Upper lobe of left lung (tissue), 6 donors: ENCODE results near the gene ZNF385B. TPM values are rescaled to one million over a fixed set of nuclear protein-coding genes. Genes with fewer than 3 reads are reported as not detected.
A peak's percentile ranks its signal among the peaks of the same experiment; 100 is the strongest.

Experiments used
- ATAC-seq, 2 donors: fragments of 200-7000 bp; cut with Tn5 transposase; one replicate each; pipeline ENCODE4 v1.9.1; 2022; ENCODE audit warnings: mild to moderate bottlenecking in 2 of 2, moderate library complexity in 2 of 2; ENCODE audit not compliant: low FRiP score in 2 of 2
- DNase-seq, 2 donors: peaks; one replicate each; pipeline ENCODE4 v3.0.0-alpha.2; 2019 to 2020
- H3K27ac ChIP-seq, 4 donors: fragments of 200-600 bp; sonication (generic); one replicate each; pipeline ENCODE4 v1.5.1; 2016 to 2019
- H3K27me3 ChIP-seq, 4 donors: fragments of 200-600 bp; sonication (generic); one replicate each; pipeline ENCODE4 v1.5.1; 2017 to 2019
- H3K36me3 ChIP-seq, 4 donors: fragments of 200-600 bp; sonication (generic); one replicate each; pipeline ENCODE4 v1.5.1; 2016 to 2019
- H3K4me1 ChIP-seq, 4 donors: fragments of 200-600 bp; sonication (generic); one replicate each; pipeline ENCODE4 v1.5.1; 2018 to 2019
- H3K4me3 ChIP-seq, 4 donors: fragments of 200-600 bp; sonication (generic); one replicate each; pipeline ENCODE4 v1.5.1; 2017 to 2019; ENCODE audit warnings: mild to moderate bottlenecking in 2 of 4, moderate library complexity in 1 of 4
- H3K9me3 ChIP-seq, 4 donors: fragments of 200-600 bp; sonication (generic); one replicate each; pipeline ENCODE4 v1.5.1; 2018 to 2019
- EP300 ChIP-seq, 4 donors: sonication (generic); formaldehyde crosslinking; IDR thresholded peaks; one replicate each; pipeline ENCODE4 v1.5.1; 2017; ENCODE audit warnings: antibody characterized with exemption in 4 of 4, control low read depth in 2 of 4
- POLR2A ChIP-seq, 4 donors: fragments of 450-650 bp; IDR thresholded peaks; one replicate each; pipeline ENCODE4 v1.5.1; 2016 to 2017; ENCODE audit warnings: antibody characterized with exemption in 4 of 4, mild to moderate bottlenecking in 2 of 4
- POLR2AphosphoS5 ChIP-seq, 2 donors: sonication (generic); formaldehyde crosslinking; IDR thresholded peaks; one replicate each; pipeline ENCODE4 v1.5.1; 2017; ENCODE audit warnings: antibody characterized with exemption in 2 of 2
- WGBS, 2 donors: methylation state at CpG; one replicate each; pipeline ENCODE4 v1.1.5; 2017 to 2018; 5-methylcytosine and 5-hydroxymethylcytosine counted together
- total RNA-seq, 6 donors: library from RNA; depleted of rRNA in 4 of 6; stranded (reverse); fragments of >200 nt in 4 of 6; gene quantifications; one replicate each; pipeline versions ENCODE4 v1.1.0 to v1.2.1, GENCODE V29; 2016 to 2021
- TF ChIP-seq, protein P1 (sequence below), 6 experiments: fragments of 450-650 bp in 4 of 6; fragments of 200-600 bp in 2 of 6; sonication (generic) in 2 of 6; IDR thresholded peaks; one replicate each; pipeline ENCODE4 v1.5.1; 2016 to 2019; ENCODE audit warnings: antibody characterized with exemption in 6 of 6
- donor health status: DM: no; HTN: no; CAD: no; lungs with moderate emphysema.
- donor health status: DM: no; HTN: yes; CAD: no; lungs with severe emphysema.

ZNF385B gene
- total RNA-seq, 6 donors from 2014 or later = 22.1 to 93.5 (median 40.2) TPM

DNA sequence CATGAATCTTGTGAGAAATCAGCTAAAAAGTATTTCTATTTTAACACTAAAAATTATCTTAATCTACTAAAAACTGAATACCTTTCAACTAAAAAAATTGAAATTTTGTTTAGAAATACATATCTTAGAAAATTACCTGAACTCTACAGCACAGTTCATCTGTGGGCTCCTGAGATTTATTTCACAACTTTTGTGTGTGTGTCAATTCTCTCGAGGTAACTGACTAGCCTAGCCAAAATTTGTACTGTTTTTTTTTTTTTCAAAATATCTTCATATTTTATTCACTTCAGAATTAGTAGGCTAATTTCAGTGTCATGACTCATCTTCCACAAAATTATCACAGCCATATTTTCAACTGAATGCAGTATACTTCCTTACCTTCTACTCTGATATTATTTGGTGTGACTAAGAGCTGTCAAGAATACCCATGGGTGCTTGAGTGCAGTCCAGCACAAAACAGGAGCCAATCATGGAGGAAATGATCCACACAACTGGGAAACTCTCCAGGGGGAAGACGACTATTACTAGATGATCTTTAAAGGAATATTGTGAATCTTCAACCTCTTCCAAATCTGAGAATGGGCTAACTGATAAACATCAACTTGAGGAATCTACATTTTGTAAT, 174.6 kb downstream of the ZNF385B start:
- peak in 1 of 2 donors; percentile 42 for ATAC-seq
- DNase-seq = no peak
- Histone ChIP-seq H3K9me3 (no peaks in the 10 kb centered on the region), H3K27me3 (no peaks in the 10 kb centered on the region), H3K4me3 (no peak overlapping the region), H3K27ac (no peak overlapping the region), H3K4me1 (no peaks in the 10 kb centered on the region), H3K36me3 (no peaks in the 10 kb centered on the region)
- TF ChIP-seq EP300 (IDR thresholded peaks at IDR 0.05) = no peak
- no peak for TF ChIP-seq POLR2A (IDR thresholded peaks at IDR 0.05)
- TF ChIP-seq POLR2AphosphoS5 (IDR thresholded peaks at IDR 0.05) = no peak
- TF ChIP-seq, protein P1, sequence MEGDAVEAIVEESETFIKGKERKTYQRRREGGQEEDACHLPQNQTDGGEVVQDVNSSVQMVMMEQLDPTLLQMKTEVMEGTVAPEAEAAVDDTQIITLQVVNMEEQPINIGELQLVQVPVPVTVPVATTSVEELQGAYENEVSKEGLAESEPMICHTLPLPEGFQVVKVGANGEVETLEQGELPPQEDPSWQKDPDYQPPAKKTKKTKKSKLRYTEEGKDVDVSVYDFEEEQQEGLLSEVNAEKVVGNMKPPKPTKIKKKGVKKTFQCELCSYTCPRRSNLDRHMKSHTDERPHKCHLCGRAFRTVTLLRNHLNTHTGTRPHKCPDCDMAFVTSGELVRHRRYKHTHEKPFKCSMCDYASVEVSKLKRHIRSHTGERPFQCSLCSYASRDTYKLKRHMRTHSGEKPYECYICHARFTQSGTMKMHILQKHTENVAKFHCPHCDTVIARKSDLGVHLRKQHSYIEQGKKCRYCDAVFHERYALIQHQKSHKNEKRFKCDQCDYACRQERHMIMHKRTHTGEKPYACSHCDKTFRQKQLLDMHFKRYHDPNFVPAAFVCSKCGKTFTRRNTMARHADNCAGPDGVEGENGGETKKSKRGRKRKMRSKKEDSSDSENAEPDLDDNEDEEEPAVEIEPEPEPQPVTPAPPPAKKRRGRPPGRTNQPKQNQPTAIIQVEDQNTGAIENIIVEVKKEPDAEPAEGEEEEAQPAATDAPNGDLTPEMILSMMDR (IDR thresholded peaks at IDR 0.05) = no peak
- whole genome bisulfite sequencing, 2 donors = 50 to 64% methylated on average over 2 of the region's 2 CpGs

DNA sequence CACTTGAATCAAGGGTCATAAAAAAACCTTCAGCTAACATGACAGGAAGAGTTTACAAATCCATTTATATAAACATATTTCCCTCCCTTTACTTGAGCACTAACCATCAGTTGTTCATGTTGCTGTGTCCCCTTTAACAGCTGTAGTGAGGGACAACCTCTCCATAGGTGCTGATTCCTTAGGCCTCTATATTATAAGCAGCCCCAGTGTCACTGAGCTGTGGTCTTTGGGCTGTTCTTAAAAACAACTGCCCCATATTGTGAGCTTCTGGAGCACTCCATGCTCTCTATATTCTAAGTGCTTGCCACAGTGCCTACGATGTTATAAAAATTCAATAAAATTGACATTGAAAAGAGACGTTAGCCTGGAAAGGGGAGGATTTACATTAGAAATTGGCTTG, 175.3 kb downstream of the ZNF385B start:
- Histone ChIP-seq H3K4me1 (no peaks in the 10 kb centered on the region), H3K27ac (no peak overlapping the region), H3K36me3 (no peaks in the 10 kb centered on the region), H3K27me3 (no peaks in the 10 kb centered on the region), H3K4me3 (no peak overlapping the region), H3K9me3 (no peaks in the 10 kb centered on the region)
- no peak for DNase-seq
- 90 to 91% methylated on average over 2 of the region's 2 CpGs for WGBS, 2 donors
- TF ChIP-seq POLR2A (IDR thresholded peaks at IDR 0.05) = no peak
- no peak for TF ChIP-seq POLR2AphosphoS5 (IDR thresholded peaks at IDR 0.05)
- TF ChIP-seq, protein P1 (IDR thresholded peaks at IDR 0.05) = no peak
- no peak for TF ChIP-seq EP300 (IDR thresholded peaks at IDR 0.05)
- no peak for ATAC-seq

DNA sequence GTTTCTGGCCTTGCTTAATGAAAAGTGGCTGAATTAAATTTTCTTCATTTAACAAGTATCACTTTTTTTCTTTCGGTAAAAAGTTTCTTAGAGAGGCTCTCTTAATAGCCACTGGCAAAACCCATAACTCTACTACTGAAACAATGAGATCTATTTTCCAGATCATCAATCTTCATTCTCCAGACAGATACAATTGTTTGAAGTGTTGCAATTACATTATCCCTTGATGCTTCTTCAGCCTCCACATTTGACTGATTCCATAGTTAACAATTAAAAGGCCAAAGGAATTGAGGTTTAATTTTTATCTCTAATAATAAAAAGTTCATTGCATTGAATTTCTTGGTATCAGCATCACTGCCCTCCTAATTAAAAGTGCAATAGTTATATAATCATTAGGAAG, 176.3 kb downstream of the ZNF385B start:
- Histone ChIP-seq H3K9me3 (no peaks in the 10 kb centered on the region), H3K27ac (no peak overlapping the region), H3K4me3 (no peak overlapping the region), H3K27me3 (no peaks in the 10 kb centered on the region), H3K4me1 (no peaks in the 10 kb centered on the region), H3K36me3 (no peaks in the 10 kb centered on the region)
- 92 to 94% methylated on average over 1 of the region's 1 CpG for WGBS, 2 donors
- no peak for ATAC-seq
- no peak for TF ChIP-seq POLR2AphosphoS5 (IDR thresholded peaks at IDR 0.05)
- no peak for TF ChIP-seq EP300 (IDR thresholded peaks at IDR 0.05)
- TF ChIP-seq, protein P1 (IDR thresholded peaks at IDR 0.05) = no peak
- no peak for TF ChIP-seq POLR2A (IDR thresholded peaks at IDR 0.05)
- no peak for DNase-seq

DNA sequence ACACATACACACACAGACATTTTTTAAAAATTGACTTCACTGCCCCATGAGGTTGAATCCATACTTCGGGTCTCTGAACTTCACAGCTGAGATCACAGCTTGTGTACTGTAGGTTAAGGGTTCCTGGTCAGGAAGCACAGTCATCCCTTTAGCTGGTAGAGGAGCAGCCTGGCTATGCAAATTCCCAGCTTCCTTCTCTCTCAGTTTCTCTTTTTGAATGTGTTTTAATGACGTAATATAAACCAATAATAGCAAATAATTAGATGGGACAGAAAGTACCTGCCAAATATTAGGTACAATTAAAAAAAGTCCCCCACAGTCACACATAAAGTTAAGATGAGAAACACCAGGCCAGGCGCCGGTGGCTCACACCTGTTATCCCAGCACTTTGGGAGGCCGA, 178.7 kb downstream of the ZNF385B start:
- Histone ChIP-seq H3K27ac (no peak overlapping the region), H3K9me3 (no peaks in the 10 kb centered on the region), H3K4me1 (peaks cover 0 to 2% (median 0%) of the 10 kb centered on the region in 4 donors), H3K27me3 (no peaks in the 10 kb centered on the region), H3K4me3 (no peak overlapping the region), H3K36me3 (no peaks in the 10 kb centered on the region)
- WGBS, 2 donors = 89 to 92% methylated on average over 5 of the region's 5 CpGs
- ATAC-seq (no peak), DNase-seq (no peak)
- TF ChIP-seq, protein P1 (IDR thresholded peaks at IDR 0.05) = no peak
- TF ChIP-seq POLR2A (IDR thresholded peaks at IDR 0.05) (no peak), EP300 (IDR thresholded peaks at IDR 0.05) (no peak), POLR2AphosphoS5 (IDR thresholded peaks at IDR 0.05) (no peak)
